Stomach (tissue), 19 donors: ENCODE data around the gene ARHGEF3. TPM values are rescaled to one million over a fixed set of nuclear protein-coding genes. Genes with fewer than 3 reads are reported as not detected.
A peak's percentile ranks its signal among the peaks of the same experiment; 100 is the strongest.

Source experiments
- DNase-seq, 2 donors: peaks; one replicate each; pipeline versions ENCODE4 v3.0.0 to v3.0.0-alpha.2; 2013 to 2019
- H3K27ac ChIP-seq, 5 donors: fragments of 200-600 bp in 4 of 5; sonication (generic) in 4 of 5; one replicate each; pipeline ENCODE4 v1.5.1; 2013 to 2019; ENCODE audit warnings: mild to moderate bottlenecking in 1 of 5, moderate library complexity in 1 of 5
- H3K27me3 ChIP-seq, 3 donors: fragments of 200-600 bp; sonication (generic); one replicate each; pipeline ENCODE4 v1.5.1; 2017 to 2019; ENCODE audit warnings: mixed run types in 1 of 3
- H3K36me3 ChIP-seq, 4 donors: fragments of 200-600 bp; sonication (generic); 1 replicate in 3 of 4; 2 replicates in 1 of 4; pipeline ENCODE4 v1.5.1; 2016 to 2019
- H3K4me1 ChIP-seq, 4 donors: fragments of 200-600 bp; sonication (generic); one replicate each; pipeline ENCODE4 v1.5.1; 2016 to 2019
- H3K4me3 ChIP-seq, 4 donors: fragments of 200-600 bp; sonication (generic) in 3 of 4; one replicate each; pipeline ENCODE4 v1.5.1; 2016 to 2019; ENCODE audit warnings: mild to moderate bottlenecking in 1 of 4
- H3K9me3 ChIP-seq, 4 donors: fragments of 200-600 bp; sonication (generic); one replicate each; pipeline ENCODE4 v1.5.1; 2016 to 2019
- EP300 ChIP-seq: sonication (generic); formaldehyde crosslinking; IDR thresholded peaks from one replicate; pipeline ENCODE4 v1.6.1; 2017; ENCODE audit warnings: antibody characterized with exemption
- POLR2A ChIP-seq, 4 donors: fragments of 450-650 bp; IDR thresholded peaks; one replicate each; pipeline ENCODE4 v1.6.1; 2016; ENCODE audit warnings: antibody characterized with exemption in 4 of 4, control low read depth in 2 of 4, mild to moderate bottlenecking in 1 of 4, moderate library complexity in 1 of 4
- POLR2AphosphoS5 ChIP-seq, 3 donors: sonication (generic); formaldehyde crosslinking; IDR thresholded peaks; one replicate each; pipeline ENCODE4 v1.6.1; 2016; ENCODE audit warnings: antibody characterized with exemption in 3 of 3
- WGBS, 5 donors: extraction: QIAGEN DNeasy Blood & Tissue Kit in 3 of 5; methylation state at CpG; one replicate each; pipeline versions ENCODE4 v1.1.5 to v1.1.7; 2013 to 2018; 5-methylcytosine and 5-hydroxymethylcytosine counted together
- intact Hi-C: fragments of 100-400 bp; cut with DNase I; formaldehyde crosslinking; loops from one replicate; pipeline ENCODE4 v1.15.1; 2023; ENCODE audit warnings: low total_unique reads
- long read RNA-seq, 10 donors: transcript quantifications; one replicate each; lab custom pipeline, GENCODE V29; 2026
- polyA plus RNA-seq, 3 donors: library from polyadenylated mRNA; stranded (reverse); fragments of 200-250 nt; gene quantifications; one replicate each; pipeline ENCODE4 v1.2.3, GENCODE V29; 2013
- total RNA-seq, 5 donors: library from RNA; depleted of rRNA; stranded (reverse); fragments of >200 nt; gene quantifications; one replicate each; pipeline versions ENCODE4 v1.1.0 to v1.2.3, GENCODE V29; 2014 to 2016
- TF ChIP-seq, protein P1 (sequence below), 7 experiments: fragments of 450-650 bp in 4 of 7; fragments of 200-600 bp in 3 of 7; sonication (generic) in 3 of 7; IDR thresholded peaks; one replicate each; pipeline ENCODE4 v1.5.1; 2016 to 2019; ENCODE audit warnings: antibody characterized with exemption in 7 of 7, control low read depth in 2 of 7, mild to moderate bottlenecking in 1 of 7
- donor health status: healthy with polysubstance abuse.
- donor health status: Bipolar disorder and iron deficiency.
- donor health status: healthy.

ARHGEF3 gene, protein sequence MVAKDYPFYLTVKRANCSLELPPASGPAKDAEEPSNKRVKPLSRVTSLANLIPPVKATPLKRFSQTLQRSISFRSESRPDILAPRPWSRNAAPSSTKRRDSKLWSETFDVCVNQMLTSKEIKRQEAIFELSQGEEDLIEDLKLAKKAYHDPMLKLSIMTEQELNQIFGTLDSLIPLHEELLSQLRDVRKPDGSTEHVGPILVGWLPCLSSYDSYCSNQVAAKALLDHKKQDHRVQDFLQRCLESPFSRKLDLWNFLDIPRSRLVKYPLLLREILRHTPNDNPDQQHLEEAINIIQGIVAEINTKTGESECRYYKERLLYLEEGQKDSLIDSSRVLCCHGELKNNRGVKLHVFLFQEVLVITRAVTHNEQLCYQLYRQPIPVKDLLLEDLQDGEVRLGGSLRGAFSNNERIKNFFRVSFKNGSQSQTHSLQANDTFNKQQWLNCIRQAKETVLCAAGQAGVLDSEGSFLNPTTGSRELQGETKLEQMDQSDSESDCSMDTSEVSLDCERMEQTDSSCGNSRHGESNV
- total RNA-seq, result 10 to 100 TPM in 4 of 5 donors, 1 to 10 TPM in 1; 6.2 to 23.8 (median 17.5) TPM
- 10 to 100 TPM in 1 of 3 donors, 1 to 10 TPM in 2; 8.2 to 12.7 (median 9.2) TPM for polyA plus RNA-seq
- long read RNA-seq, donor 1, result 0 reads
- long read RNA-seq, donor 2, partial matches to known transcripts, result 0 of 2 reads
- long read RNA-seq, donor 2, other reads (novel, unspliced or antisense), result 0 of 2 reads
- long read RNA-seq, donor 3, partial matches to known transcripts, result 0 of 1 reads
- long read RNA-seq, donor 3, other reads (novel, unspliced or antisense), result 0 of 1 reads
- long read RNA-seq, donor 4, result 0 reads
- long read RNA-seq, donor 5, partial matches to known transcripts, result 0 of 6 reads
- long read RNA-seq, donor 5, other reads (novel, unspliced or antisense), result 0 of 6 reads
- long read RNA-seq, donor 6, result 0 reads
- long read RNA-seq, donor 7, partial matches to known transcripts, result 0 of 1 reads
- long read RNA-seq, donor 7, other reads (novel, unspliced or antisense), result 0 of 1 reads
- long read RNA-seq, donor 8, partial matches to known transcripts, result 0 of 3 reads
- long read RNA-seq, donor 8, other reads (novel, unspliced or antisense), result 0 of 3 reads
- long read RNA-seq, donor 9, partial matches to known transcripts, result 0 of 2 reads
- long read RNA-seq, donor 9, other reads (novel, unspliced or antisense), result 0 of 2 reads
- long read RNA-seq, donor 10, result 0 reads

DNA sequence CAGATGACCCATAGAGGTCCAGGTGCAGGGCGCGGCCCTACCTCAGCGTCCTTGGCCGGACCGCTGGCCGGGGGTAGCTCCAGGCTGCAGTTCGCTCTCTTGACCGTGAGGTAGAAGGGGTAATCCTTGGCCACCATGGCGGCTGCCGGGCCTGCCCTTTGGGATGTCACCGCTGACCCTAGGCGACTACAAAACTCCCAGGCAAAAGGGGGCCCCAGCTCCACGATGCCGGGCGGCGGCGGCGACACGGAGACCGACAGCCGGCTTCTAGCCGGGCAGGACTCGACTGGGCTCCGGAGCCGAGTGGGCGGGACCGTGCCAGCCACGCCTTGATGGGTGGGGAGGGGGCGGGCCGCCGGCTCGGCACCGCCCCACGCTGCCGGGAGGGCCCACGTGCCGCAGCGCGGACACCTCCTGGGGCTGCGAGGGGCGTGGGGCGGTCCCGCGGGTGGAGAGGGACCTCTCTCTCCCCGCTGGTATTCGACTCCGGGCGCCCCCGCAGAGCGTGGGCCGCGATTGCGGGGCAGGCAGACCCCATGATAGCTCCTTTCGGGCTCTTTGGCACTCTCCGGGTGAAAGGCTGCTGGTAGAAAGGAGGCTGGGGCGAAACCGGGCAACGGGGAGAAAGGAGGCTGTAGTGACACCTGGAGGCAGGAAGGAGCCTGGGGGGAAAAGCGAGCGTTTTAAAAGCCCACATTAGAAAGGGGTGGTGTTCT is at the start of gene ARHGEF3:
Gene ARHGEF3 (minus strand): TSS at position 288 of the 716 bp plus-strand sequence. CDS start 151 bp downstream, at position 137.
- peak; percentile 88 to 95 for DNase-seq
- no peaks in the 10 kb centered on the region for H3K36me3 ChIP-seq
- H3K9me3 ChIP-seq, result no peaks in the 10 kb centered on the region
- no peaks in the 10 kb centered on the region for H3K27me3 ChIP-seq
- peaks cover 44 to 64% (median 50%) of the 10 kb centered on the region in 4 donors for H3K4me1 ChIP-seq
- 0 to 1% (median 0%) methylated on average over 19 to 60 of the region's 60 CpGs for WGBS, 5 donors
- intact Hi-C loops, result loop anchor here (5.0 kb wide), 2 partner anchors 100 to 185 kb away; no protein-coding TSS in a partner anchor
- TF ChIP-seq EP300 (no peak), POLR2AphosphoS5 (IDR thresholded peaks at IDR 0.05) (peak; percentile 15 to 90 (median 78)), POLR2A (IDR thresholded peaks at IDR 0.05) (peak in 1 of 4 donors; percentile 69)
- TF ChIP-seq, protein P1, sequence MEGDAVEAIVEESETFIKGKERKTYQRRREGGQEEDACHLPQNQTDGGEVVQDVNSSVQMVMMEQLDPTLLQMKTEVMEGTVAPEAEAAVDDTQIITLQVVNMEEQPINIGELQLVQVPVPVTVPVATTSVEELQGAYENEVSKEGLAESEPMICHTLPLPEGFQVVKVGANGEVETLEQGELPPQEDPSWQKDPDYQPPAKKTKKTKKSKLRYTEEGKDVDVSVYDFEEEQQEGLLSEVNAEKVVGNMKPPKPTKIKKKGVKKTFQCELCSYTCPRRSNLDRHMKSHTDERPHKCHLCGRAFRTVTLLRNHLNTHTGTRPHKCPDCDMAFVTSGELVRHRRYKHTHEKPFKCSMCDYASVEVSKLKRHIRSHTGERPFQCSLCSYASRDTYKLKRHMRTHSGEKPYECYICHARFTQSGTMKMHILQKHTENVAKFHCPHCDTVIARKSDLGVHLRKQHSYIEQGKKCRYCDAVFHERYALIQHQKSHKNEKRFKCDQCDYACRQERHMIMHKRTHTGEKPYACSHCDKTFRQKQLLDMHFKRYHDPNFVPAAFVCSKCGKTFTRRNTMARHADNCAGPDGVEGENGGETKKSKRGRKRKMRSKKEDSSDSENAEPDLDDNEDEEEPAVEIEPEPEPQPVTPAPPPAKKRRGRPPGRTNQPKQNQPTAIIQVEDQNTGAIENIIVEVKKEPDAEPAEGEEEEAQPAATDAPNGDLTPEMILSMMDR (IDR thresholded peaks at IDR 0.05), result peak in 4 of 7 experiments; percentile 28 to 59 (median 40)
- H3K4me3 ChIP-seq, result peak within 1 kb of the TSS; percentile 61 to 84 (median 80)
- peak within 1 kb of the TSS; percentile 78 to 84 (median 82) for H3K27ac ChIP-seq

GRCh38 chr3:56849698-56850097 is 47.9 kb upstream of the ARHGEF3 start:
- peaks cover 0 to 4% (median 0%) of the 10 kb centered on the region in 4 donors for H3K4me1 ChIP-seq
- no peaks in the 10 kb centered on the region for H3K9me3 ChIP-seq
- H3K36me3 ChIP-seq, result no peaks in the 10 kb centered on the region
- WGBS, 5 donors, result 77 to 91% (median 89%) methylated on average over 7 of the region's 7 CpGs
- TF ChIP-seq EP300 (no peak), POLR2A (IDR thresholded peaks at IDR 0.05) (no peak), POLR2AphosphoS5 (IDR thresholded peaks at IDR 0.05) (no peak)
- TF ChIP-seq, protein P1 (IDR thresholded peaks at IDR 0.05), result no peak
- no peak for DNase-seq
- H3K27me3 ChIP-seq, result no peaks in the 10 kb centered on the region
- peak overlapping the region in 1 of 5 donors; percentile 4 for H3K27ac ChIP-seq
- no peak overlapping the region for H3K4me3 ChIP-seq
- intact Hi-C loops, result no loop called here

- WGBS, 5 donors, result 79 to 90% (median 83%) methylated on average over 2 of the region's 2 CpGs
Observed at GRCh38 chr3:56845505-56845904, 43.8 kb upstream of the ARHGEF3 start.

More at GRCh38 chr3:56845505-56845904, 43.8 kb upstream of the ARHGEF3 start:
- no peak for DNase-seq
- no peaks in the 10 kb centered on the region for H3K36me3 ChIP-seq
- H3K4me1 ChIP-seq, result no peaks in the 10 kb centered on the region
- H3K4me3 ChIP-seq, result no peak overlapping the region
- TF ChIP-seq POLR2AphosphoS5 (IDR thresholded peaks at IDR 0.05), result no peak
- TF ChIP-seq, protein P1 (IDR thresholded peaks at IDR 0.05), result no peak
- TF ChIP-seq EP300, result no peak
- no peak for TF ChIP-seq POLR2A (IDR thresholded peaks at IDR 0.05)
- no peak overlapping the region for H3K27ac ChIP-seq
- H3K27me3 ChIP-seq, result no peaks in the 10 kb centered on the region
- no peaks in the 10 kb centered on the region for H3K9me3 ChIP-seq
- intact Hi-C loops, result no loop called here
